ENCODE data around the gene LTN1. TPM values are rescaled to one million over a fixed set of nuclear protein-coding genes. Genes with fewer than 3 reads are reported as not detected.
"Not testable (repeated sequence)": the region's sequence is repeated elsewhere in the genome, so short reads cannot be mapped to it uniquely, and the experiment has no call there.

The LTN1 gene
- total RNA-seq, 6 experiments from 2014 or later = 19.8 to 23.4 (median 20.8) TPM

GRCh38 chr21:29005696-29006095 is 13.0 kb upstream of the LTN1 start:
- no peaks in the 10 kb centered on the region for H3K9me3 Mint-ChIP-seq
- peak; percentile 35 for DNase-seq
- peaks cover 12% of the 10 kb centered on the region for H3K4me1 Mint-ChIP-seq (ENCODE audit: low read depth)
- H3K36me3 Mint-ChIP-seq (ENCODE audit: low read depth) = peaks cover 17% of the 10 kb centered on the region
- H3K4me3 Mint-ChIP-seq = no peak overlapping the region
- peaks cover 2% of the 10 kb centered on the region; the same call in 1 of the 2 replicates for H3K27me3 Mint-ChIP-seq (ENCODE audit: insufficient read depth)
- TF ChIP-seq CTCF (IDR thresholded peaks at IDR 0.05) = no peak
- H3K27ac Mint-ChIP-seq = no peak overlapping the region

GRCh38 chr21:29002442-29003144 is 9.9 kb upstream of the LTN1 start:
- no peak for TF ChIP-seq CTCF (IDR thresholded peaks at IDR 0.05)
- DNase-seq = peak; percentile 92
- peak overlapping the region; percentile 89 for H3K27ac Mint-ChIP-seq
- peak overlapping the region; percentile 88 for H3K4me3 Mint-ChIP-seq
- H3K9me3 Mint-ChIP-seq = no peaks in the 10 kb centered on the region
- H3K36me3 Mint-ChIP-seq (ENCODE audit: low read depth) = peaks cover 17% of the 10 kb centered on the region
- peaks cover 12% of the 10 kb centered on the region for H3K4me1 Mint-ChIP-seq (ENCODE audit: low read depth)
- peaks cover 2% of the 10 kb centered on the region; the same call in 1 of the 2 replicates for H3K27me3 Mint-ChIP-seq (ENCODE audit: insufficient read depth)

GRCh38 chr21:28993293-28993629 is 584 bp upstream of the LTN1 start:
- no peak for TF ChIP-seq CTCF (IDR thresholded peaks at IDR 0.05)
- Mint-ChIP-seq H3K27me3 (ENCODE audit: insufficient read depth) (peaks cover 2% of the 10 kb centered on the region), H3K4me3 (peak overlapping the region; percentile 97), H3K9me3 (no peaks in the 10 kb centered on the region), H3K36me3 (ENCODE audit: low read depth) (peaks cover 14% of the 10 kb centered on the region), H3K4me1 (ENCODE audit: low read depth) (peaks cover 41% of the 10 kb centered on the region), H3K27ac (peak overlapping the region; percentile 95)
- DNase-seq = no peak

GRCh38 chr21:28991861-28992525 is 684 bp downstream of the LTN1 start:
- Mint-ChIP-seq H3K9me3 (no peaks in the 10 kb centered on the region), H3K36me3 (ENCODE audit: low read depth) (peaks cover 14% of the 10 kb centered on the region), H3K4me3 (peak overlapping the region; percentile 97), H3K27me3 (ENCODE audit: insufficient read depth) (peaks cover 2% of the 10 kb centered on the region), H3K4me1 (ENCODE audit: low read depth) (peaks cover 45% of the 10 kb centered on the region), H3K27ac (peak overlapping the region; percentile 95)
- DNase-seq = no peak
- no peak for TF ChIP-seq CTCF (IDR thresholded peaks at IDR 0.05)

- Mint-ChIP-seq H3K4me1 (ENCODE audit: low read depth) (peaks cover 39% of the 10 kb centered on the region), H3K36me3 (ENCODE audit: low read depth) (peaks cover 25% of the 10 kb centered on the region), H3K27ac (peak overlapping the region; percentile 91)
- not testable (repeated sequence) for H3K27me3 Mint-ChIP-seq (ENCODE audit: insufficient read depth); H3K4me3 Mint-ChIP-seq; H3K9me3 Mint-ChIP-seq
- DNase-seq = peak; percentile 44
Observed at GRCh38 chr21:28988146-28988545, 4.5 kb downstream of the LTN1 start.

GRCh38 chr21:28986677-28987076 is 6.0 kb downstream of the LTN1 start:
- no peak overlapping the region for H3K4me3 Mint-ChIP-seq
- no peak for DNase-seq
- TF ChIP-seq CTCF (IDR thresholded peaks at IDR 0.05) = no peak
- peaks cover 32% of the 10 kb centered on the region for H3K4me1 Mint-ChIP-seq (ENCODE audit: low read depth)
- no peaks in the 10 kb centered on the region for H3K9me3 Mint-ChIP-seq
- peaks cover 2% of the 10 kb centered on the region; the same call in 1 of the 2 replicates for H3K27me3 Mint-ChIP-seq (ENCODE audit: insufficient read depth)
- no peak overlapping the region for H3K27ac Mint-ChIP-seq
- H3K36me3 Mint-ChIP-seq (ENCODE audit: low read depth) = peaks cover 25% of the 10 kb centered on the region
